Stimulated activated CD8-positive, alpha-beta memory T cell treated with anti-CD3 and anti-CD28 coated beads, Interleukin-15, amount 100 ng/mL, for 24 hours (primary cell): ENCODE results near the gene RGS16.
"Not testable (repeated sequence)": the region's sequence is repeated elsewhere in the genome, so short reads cannot be mapped to it uniquely, and the experiment has no call there.

ENCODE experiments used
- DNase-seq: peaks from one replicate; pipeline ENCODE4 v3.0.0-alpha.2; 2020; ENCODE audit warnings: low read depth

Gene RGS16, protein sequence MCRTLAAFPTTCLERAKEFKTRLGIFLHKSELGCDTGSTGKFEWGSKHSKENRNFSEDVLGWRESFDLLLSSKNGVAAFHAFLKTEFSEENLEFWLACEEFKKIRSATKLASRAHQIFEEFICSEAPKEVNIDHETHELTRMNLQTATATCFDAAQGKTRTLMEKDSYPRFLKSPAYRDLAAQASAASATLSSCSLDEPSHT

DNA sequence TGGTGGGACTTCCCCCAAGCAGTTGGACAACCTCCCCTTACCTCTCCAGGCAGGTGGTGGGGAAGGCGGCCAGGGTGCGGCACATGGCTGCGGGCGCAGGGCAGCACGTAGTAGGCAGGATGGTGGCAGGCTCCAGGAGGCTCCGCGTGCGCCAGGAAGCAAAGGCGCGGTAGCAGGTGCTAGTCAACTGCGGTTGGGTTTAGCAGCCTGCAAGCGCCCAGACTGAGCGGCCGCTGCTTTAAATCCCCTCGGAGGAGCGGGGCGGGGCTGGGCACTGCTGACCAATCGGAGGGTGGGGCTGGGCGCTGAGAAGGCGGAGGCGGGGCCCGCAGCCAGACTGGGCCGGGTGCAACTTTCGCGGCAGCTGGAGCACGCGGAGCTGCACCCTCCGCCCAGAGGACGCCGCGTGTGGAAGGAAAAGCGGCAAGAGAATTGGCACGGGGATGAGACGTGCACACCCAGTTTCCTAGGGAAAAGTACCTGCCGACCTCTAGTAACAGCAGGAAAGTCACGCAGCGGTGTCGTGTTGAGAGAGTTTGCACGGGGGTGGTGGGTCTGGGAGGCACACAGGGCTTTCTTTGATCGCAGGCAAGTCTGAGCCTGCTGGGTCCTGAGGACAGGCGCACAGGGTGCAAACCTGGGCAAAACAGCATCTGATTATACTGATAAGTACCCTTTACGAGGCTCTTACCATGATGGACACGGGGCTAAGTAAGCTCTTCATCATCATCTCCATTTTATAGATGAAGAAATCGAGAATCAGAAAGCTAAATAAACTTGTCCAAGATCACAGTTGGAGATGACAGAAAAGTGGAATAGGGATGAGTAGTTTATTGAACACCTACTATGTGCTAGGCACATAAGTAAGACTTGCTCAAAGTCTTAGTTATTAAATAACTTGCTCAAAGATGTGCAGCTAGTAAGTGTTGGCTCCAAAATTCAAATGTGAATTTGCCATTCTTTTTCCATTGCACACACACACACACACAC is at the start of gene RGS16:
Gene RGS16 (minus strand): TSS at position 215 of the 990 bp plus-strand sequence. CDS start 130 bp downstream, at position 85.
- peak; percentile 75 for DNase-seq

DNA sequence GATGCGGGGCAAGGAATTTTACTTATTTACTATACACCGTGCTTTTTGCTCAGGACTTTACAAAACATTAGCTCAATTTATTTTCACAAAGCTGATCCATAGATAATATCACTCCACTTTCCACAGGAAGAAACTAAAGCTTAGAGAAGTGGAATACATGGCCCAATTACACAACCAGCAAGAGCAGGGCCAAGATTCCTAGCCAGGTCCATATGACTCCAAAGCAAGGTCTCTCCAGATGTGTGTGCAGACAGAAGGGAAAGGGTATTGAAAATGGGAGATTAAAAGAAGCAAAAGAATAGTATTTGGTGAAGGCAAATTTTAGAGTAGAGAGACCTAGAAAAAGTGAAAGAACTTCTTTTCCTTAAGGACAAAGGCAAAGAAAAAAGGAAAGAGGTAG is 49.8 kb upstream of the RGS16 start:
- DNase-seq = no peak

DNA sequence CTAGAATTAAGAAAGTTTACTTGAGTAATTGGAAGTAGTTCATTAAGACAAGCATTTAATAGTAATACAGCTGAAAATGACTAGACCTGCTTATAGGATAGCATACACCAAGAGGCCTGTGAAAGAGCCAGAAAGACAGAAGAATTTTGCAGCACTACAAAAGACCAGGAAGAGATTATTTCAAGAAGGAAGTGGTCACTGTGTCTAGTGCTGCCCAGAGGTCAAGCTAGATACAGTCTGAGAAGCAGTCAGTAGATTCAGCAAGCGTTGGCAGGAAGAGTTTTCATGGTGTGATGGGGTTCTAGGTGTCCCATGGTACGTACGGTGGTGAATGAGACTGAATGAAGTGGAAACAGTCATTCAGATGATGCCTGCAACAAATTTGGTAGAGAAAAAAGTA is 48.7 kb upstream of the RGS16 start:
- DNase-seq = no peak

DNA sequence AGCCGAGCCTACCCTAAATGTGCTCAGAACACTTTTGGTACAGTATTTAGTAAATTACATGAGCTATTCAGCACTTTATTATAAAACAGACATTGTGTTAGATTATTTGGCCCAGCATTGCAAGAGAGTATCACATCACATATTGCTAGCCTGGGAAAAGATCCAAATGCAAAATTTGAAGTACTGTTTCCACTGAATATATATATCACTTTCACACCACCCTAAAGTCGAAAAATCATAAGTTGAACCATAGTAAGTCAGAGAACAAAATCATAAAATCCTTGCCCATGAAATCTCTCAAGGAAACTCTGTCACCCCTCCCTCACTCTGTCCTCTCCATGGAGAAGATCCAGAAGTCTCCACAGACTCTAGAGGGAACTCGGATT is 47.1 kb upstream of the RGS16 start:
- no peak for DNase-seq

DNA sequence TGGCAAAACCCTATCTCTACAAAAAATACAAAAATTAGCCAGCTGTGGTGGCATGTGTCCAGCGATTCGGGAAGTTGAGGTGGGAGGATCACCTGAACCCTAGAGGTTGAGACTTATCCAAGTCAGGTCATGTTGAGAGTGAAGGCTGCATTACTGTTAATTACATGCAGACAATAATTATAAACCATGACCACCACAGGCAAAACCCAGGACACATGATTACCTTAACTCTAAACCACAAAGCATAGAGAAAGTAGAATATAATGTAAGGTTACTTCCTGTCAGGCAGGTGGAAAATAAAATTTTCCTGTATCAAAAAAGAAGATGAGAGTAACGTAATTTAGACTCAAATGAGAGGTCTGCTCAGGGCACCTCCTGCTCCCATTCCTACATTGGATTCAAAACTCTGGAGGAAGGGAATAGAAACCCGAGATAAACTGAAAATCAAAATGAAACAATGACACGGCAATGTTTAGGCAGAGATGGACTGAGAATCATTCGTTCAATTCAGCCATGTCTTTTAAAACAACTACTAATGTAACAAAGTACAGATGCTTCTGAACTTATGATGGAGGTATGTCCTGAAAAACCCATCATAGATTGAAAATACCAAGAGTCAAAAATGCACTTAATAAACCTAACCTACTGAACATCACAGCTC is 46.6 kb upstream of the RGS16 start:
- no peak for DNase-seq

DNA sequence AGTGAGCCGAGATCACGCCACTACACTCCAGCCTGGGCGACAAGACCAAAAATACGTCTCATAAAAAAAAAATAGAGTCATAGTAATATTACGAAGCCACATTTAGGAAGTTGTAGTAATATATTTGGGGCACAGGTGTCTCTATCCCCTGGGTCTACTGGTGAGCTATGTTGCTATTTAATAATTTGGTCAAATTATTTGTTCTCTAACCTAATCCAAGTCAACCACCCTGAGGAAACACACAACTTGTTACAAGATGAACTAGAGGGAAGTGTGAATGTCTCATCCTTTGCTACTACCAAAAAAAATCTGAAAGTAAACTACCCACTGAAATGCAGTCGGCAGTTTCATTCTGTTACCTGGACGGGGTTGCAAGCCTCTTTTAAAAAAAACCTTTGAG is 44.9 kb upstream of the RGS16 start:
- DNase-seq = no peak

DNA sequence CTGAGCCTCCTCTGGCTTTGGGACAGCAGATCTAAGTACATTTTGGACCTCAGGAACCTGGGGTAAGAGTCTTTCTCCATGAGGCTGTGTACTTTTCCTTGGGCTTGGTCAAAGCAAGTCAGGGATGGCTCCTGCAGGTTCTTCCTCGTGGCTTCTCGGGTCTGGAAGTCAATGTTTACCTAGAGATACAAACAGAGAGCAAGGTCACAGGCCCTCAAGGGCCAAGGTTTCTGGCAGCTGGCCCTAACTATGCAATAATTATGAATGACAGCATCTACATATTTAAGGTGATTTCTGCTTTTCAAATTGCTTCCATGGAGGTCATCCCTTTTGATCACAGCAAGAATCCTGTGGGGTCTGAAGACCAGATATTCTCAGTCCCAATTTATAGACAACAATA is 42.5 kb upstream of the RGS16 start:
- DNase-seq = no peak

DNA sequence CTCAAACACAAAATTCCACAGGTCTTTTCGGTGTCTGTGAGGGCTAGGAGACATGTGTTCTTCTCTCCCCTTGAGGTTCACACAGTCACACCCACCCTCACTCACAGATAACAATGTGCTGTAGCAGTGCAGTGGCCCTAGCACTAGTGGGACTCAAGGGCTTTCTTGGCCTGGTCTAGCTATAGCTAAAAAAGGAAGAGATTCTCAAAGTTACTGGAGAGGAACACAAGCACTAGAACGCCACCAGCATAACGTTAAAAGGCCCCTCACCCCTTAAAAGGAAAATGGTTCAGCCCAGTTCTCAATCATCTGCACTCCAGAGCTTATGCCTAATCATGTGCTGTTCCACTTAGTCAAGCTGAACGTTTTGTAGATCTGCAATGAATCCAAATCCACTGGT is 40.7 kb upstream of the RGS16 start:
- no peak for DNase-seq

DNA sequence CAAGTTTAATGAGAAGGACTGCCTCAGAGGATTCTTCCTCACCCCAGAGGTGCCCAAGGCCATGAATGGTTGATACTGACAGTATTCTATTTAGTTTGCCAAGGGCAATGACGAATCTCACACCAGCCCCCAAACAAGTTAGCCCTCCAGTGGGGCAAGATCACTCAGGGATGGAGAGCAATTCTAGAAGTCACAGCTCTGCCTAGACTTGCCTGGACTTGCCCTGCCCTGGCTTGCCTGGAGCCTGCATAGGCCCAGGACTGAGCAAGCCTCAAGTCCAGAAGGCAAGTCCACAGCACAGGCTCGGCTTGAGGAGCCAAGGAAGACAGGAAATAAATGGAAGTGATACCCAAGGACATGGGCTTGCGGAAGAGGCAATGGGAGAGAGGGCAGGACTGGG is 39.5 kb upstream of the RGS16 start:
- DNase-seq = no peak

DNA sequence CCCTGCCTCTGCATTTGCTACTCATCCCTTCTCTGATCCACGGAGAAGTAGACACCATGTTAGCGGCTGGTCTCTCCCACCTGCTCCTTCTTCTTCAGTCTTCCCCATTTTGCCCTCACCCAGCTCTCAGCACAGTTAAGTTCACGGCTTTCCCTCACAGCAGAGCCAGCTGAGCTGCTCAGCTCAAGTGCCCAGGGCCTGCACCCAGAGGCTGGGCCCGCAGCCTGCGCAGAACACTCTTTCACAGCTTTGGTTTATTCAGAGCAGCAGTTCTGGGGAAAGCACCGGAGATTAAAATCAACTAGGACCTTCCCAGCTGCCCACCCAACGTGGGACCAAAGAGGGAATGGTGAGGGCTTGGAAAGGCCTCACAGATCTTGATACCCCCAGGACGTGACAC is 38.3 kb upstream of the RGS16 start:
- no peak for DNase-seq

DNA sequence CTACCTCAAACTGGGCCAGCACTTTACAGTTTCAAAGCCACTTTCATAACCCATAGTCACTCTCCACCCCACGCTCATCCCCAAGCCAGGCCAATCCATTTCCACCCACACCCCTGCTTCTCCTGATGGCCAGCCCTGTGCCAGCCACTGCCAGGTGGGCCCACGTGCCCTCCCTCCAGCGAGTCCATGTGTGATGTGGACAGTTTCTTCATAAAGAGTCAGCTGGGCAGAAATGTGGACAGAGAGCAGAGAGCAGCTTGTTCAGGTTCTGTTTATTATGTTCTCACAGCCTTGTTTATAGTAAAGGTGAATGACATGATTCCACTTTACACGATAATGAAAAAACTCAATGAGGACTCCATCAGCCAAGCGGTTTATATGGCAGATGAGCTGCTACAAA is 37.4 kb upstream of the RGS16 start:
- DNase-seq = no peak

DNA sequence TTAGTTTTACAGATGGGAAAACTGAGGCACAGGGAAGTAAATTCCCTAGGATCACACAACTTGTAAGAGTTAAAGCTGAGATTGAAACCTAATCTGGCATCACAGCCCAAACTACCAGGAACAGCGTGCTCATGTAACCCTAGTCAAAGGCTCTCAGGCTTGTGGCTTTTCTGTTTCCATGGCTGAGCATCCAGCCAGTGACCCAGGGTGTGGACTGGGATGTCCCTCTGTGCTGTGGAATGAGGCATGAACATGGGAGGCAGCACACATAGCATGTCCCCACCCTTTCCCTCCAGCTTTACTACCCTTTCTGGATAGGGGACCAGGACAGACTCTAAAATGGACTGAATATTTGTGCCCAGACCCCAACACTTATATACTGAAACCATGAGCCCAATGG is 35.1 kb upstream of the RGS16 start:
- DNase-seq = no peak

DNA sequence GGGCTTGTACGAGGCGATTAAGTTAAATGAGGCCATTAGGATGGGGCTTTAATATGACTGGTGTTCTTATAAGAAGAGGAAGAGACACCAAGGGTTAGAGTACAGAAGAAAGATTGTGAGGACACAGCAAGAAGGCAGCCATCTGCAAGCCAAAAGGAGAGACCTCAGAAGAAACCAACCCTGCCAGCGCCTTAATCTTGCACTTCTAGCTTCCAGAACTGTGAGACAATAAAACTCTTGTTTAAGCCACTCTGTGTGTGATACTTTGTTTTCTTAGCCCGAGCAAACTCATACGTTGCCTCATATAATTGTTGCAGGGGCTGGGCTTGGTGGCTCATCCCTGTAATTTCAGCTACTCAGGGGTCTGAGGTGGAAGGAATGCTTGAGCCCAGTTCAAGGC is 33.6 kb upstream of the RGS16 start:
- DNase-seq = no peak

DNA sequence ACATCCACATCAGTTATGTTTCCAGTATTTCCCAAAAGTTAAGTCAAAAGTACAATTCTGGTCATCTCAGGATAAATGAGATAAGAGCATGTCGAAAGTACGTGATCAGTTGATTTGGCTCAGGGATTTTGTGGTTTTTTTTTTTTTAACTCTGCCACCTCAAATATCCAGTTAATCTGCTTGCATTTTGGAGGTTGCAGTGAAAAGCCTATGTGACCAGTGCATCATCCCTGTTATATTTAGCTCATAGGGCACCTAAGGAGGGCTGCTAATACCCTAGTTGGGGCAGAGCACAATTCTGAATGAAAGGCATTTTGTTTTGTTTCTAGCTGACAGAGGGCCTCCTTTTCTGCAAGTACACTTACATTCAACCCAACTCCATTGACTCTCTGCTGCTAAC is 31.7 kb upstream of the RGS16 start:
- DNase-seq = no peak

DNA sequence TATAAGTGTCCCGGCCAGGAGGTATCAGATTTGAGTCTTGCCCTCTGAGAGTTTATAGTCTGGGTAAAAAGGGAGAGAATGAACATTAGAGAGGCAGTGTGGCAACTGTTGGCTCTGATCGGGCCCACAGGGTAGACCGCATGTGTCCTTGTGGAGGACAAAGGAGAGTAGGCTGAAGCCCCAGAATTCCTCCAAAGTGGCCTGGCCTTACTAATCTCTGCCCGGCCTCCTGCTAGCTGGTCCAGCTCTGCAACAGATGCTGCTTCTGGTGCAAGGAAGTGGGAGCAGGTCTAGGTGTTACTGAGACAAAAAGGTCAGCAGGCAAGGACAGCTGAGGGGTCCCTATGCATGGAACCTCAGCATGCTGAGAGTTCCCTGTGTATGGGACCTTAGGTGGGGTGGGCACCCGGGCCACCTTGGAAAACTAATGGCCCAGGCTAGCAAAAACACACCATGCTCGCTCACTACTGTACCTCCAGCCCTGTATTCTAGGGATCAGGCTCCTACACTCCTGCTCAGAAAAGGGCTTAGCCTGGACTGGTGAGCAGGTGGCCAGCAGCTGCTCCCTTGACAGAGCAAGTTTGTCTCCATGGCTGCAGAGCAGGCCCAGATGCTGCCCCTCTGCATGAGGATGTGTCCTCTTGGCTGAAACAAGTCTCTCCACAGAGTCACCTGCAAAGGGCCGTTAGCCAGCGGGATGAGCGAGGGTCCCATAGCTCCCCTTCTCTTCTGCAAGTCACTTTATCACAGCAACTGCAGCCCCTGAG is 30.3 kb upstream of the RGS16 start:
- DNase-seq = no peak

DNA sequence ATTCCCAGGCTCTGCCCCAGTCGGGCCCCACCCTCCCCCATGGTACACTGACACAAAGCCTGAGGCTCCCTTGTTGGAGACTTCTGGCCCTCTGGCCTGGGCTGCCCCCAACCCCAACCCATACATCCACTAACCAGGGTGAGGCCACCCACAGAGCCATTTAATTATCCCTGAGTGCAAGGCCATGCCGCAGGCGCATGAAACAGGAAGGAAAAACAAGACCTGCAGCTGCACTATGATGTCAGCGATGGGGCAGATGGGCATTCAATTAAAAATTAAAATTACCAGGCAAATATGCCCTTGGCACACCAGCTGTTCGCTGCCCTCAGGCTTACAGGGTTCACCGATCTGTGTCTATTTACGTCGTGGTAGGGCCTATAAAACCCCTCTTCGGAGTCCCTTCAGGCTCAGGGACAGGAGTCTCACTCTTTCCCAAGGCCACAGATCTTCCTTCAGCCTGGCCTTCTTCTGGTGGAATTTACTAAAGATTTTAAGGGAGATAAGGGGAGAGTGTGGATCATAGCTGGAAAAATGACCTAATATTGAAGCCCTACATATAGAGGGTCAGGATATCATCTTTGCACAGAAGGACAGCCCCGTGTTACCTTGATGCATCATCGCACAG is 29.6 kb upstream of the RGS16 start:
- DNase-seq = no peak

DNA sequence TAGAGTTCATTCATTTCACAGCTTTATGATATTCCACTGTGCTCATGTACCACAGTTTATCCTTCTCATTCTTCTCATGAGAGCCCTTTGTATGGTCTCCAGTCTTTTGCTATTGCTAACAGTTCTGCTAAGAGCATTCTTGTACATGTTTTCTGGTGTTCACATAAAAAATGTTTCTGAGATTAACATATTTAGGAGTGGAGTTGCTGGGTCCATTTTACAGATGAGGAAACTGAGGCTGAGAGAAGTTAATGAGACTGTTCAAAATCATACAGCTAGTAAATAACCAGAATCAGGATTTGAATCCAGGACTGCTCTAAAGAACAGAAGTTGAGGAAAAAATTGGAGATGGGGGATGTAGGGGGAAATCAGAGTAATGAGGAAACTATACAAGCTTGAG is 28.8 kb upstream of the RGS16 start:
- no peak for DNase-seq

DNA sequence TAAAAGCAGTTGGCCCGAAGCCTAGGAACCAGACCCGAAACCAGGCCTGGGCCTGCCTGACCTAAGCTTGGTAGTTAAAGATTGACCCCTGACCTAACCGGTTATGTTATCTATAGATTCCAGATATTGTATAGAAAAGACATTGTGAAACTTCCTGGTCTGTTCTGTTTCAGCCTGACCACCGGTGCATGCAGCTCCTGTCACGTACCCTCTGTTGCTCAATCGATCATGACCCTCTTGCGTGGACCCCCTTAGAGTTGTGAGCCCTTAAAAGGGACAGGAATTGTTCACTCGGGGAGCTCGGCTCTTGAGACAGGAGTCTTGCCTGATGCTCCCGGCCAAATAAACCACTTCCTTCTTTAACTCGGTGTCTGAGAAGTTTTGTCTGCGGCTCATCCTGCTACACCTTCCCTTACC is 28.3 kb upstream of the RGS16 start:
- DNase-seq = not testable (repeated sequence)

DNA sequence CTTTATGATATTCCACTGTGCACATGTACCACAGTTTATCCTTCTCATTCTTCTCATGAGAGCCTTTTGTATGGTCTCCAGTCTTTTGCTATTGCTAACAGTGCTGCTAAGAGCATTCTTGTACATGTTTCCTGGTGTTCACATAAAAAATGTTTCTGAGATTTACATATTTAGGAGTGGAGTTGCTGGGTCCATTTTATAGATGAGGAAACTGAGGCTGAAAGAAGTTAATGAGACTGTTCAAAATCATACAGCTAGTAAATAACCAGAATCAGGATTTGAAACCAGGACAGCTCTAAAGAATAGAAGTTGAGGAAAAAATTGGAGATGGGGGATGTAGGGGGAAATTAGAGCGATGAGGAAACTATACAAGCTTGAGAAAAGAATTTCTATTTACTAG is 27.8 kb upstream of the RGS16 start:
- no peak for DNase-seq

DNA sequence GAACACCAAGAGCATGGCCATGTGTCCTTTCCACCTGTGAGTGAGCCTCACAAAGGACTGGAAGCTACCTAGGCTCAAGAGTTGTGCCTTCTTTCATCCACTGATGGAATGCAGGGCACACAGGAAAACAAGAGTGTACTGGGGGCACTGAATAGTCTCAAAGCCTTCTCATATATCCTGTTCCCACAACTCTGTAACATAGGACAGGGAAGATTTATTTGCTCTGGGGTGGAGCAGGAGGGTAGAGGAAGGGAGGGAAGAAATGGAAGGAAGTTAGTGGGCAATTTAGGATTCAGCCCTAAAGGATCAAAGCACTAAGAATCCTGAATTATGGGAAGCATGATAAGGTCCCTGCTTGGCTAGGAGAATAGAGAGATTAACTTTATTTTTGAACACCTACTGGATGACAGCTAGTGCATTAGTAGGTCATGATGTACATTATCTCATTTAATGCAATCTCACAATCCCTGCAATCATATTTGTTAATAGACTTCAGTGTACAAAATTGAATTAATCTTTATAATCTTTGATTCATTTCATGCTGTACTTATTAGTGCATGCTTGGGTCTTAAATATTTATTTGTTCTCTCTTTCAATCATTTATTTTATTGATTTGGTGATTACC is 27.0 kb upstream of the RGS16 start:
- DNase-seq = no peak

DNA sequence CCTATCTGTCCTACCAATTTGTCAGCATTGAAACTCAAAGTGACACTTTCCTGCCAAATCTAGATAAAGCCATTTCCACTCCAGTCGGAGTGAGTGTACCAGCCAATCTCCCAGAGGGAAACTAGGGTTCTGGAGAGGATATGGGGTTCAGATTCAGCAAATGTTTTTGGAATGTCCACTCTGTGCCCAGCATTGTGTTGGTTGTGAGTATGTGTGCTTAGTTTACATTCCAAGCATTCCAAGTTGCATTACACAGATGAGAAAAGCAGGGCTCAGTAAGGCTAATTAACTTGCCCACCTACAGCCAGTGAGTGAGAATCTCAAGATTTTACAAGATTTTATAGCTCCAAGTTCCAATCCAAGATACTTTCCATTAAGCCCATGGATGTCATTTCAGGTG is 26.4 kb upstream of the RGS16 start:
- no peak for DNase-seq
